Colon (tissue), 2 donors: ENCODE measurements around the gene GRK6.

ENCODE experiments used
- FAIRE-seq: peaks from 2 replicates; lab custom pipeline; 2012; peaks lifted over from hg19 to GRCh38; lab: Jason Lieb, UNC
- donor health status: control.
- donor health status: control.

Gene GRK6

DNA sequence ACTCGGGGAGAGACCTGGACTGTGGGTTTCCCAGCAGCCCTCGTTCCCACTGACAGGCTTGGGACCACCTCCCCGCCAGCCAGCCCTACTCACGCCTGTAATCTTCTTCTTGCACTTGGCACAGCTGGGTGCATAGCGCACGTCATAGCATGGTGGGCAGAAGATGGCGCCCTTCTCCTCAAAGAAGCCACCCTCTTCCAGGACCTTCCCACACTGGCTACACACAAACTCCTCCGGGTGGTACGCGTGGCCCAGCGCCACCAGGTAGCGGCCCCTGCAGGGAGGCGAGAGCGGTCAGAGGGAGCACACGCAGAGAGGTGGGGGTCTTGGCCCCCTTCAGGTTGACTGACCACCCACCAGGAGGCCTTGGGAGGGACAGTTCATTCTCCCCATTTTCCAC is 61.5 kb downstream of the GRK6 start:
- FAIRE-seq: no peak

DNA sequence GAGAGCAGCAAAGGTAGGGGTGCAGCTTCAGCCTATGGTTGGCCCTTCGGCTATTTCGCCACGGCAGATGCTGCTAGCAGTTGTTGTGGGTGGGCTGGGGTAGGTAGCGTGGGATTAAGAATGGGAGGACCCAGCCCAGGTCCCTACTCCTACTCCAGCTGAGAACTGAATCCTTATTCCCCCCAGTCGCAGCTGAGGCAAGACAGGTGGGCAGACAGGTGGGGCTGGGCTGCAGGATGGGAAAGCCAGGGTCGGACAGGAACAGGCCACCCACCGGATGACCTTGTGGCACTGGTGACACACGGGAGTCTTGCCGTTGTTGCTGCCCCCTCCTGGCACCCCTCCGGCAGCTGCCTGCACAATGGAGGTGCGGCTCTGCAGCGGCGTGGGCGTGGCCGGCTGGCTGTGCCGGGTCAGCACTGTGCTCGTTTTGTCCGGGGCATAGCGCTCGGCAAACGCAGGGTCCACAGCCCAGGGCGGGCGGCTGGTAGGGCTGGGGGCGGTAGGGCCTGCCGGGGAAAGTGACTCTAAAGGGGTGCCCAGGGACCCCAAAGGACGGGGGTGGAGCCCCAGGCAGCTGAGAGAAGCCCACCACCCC is 62.7 kb downstream of the GRK6 start:
- FAIRE-seq: no peak

GRCh38 chr5:177490311-177490991 is 64.0 kb downstream of the GRK6 start:
- no peak for FAIRE-seq

DNA sequence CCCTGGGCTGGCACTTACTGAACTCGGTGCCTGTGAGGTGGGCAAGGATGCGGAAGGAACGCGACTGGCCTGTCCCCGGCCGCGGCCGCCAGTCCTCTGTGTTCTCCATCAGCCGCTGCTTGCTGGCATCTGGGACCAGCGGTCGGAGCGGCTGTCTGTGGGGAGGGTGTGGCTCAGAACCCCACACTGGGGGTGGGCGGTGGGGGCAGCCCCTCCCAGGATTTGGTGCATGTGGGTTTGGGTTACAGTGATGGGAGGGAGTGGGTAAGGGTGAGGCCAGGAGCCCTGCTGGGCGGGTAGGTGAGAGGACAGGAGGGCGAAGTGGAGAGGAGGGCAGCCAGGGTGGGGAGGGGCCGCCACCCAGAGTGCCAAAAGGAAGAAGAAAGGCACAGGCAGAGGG is 64.5 kb downstream of the GRK6 start:
- FAIRE-seq: no peak

DNA sequence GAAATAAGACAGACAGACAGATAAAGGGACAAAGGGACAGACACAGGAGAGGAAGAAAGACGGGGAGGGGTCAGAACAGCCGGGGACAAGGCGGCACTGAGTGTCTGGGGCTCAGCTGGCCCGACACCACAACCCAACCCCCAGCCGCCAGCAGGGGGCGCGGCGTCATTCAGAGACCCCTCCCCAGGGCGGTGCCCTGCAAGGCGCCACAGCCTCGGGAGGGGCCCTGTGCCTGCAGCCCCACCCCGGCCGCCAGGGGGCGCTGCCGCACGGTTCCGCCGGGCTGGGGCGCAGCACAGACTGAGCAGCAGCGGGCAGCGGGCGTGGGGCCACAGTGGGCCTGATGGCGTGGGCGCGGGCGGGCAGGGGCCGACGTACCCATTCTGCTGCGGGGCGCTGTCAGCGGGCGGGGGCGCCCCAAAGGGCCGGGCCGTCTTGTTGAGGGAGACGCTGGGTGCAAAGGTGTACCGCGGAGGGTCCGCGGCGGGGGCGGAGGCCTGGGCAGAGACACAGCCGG is 65.0 kb downstream of the GRK6 start:
- FAIRE-seq: no peak

DNA sequence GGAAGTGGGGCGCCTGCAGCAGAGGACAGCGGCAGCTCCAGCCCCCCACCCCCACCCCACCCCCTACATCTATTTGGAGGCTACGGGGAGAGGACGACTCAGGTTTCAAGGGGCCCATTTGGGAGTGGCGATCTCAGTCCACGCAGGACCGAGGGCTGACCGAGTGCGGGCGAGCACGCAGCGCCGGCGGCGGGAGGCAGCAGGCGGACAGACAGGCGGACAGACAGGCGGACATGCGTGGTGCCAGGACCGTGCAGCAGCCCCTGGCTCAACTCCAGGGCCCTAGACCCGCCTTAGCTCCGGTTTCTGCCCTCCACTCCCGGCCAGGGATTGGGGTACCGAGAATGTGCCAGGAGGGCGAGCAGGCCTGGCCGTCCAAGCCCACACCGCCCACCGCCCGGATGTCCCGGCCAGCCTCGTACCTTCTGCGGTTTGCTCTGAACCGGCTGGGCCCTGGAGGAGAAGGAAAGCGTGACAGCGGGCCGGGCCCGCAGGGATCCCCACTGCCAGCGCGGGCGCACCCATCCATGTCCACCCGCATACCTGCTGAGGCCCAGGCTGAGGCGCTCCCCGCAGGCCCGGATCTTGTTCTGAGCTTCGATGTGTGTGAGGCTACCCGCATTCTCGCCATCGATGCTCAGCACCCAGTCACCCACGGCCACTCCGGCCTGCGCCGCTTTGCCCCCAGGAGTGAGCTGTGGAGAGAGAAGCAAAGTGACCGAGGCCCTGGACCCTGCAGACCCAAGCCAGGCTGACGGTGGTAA is 65.7 kb downstream of the GRK6 start:
- FAIRE-seq: no peak
